ENCODE data around the gene TAF8. TPM values are rescaled to one million over a fixed set of nuclear protein-coding genes. Genes with fewer than 3 reads are reported as not detected.

The TAF8 gene
- total RNA-seq, 1 donor from 2014 or later, result 35.6 TPM

GRCh38 chr6:42025066-42025844 lies 25.1 kb upstream of the TAF8 start:
- TF ChIP-seq, protein P1, sequence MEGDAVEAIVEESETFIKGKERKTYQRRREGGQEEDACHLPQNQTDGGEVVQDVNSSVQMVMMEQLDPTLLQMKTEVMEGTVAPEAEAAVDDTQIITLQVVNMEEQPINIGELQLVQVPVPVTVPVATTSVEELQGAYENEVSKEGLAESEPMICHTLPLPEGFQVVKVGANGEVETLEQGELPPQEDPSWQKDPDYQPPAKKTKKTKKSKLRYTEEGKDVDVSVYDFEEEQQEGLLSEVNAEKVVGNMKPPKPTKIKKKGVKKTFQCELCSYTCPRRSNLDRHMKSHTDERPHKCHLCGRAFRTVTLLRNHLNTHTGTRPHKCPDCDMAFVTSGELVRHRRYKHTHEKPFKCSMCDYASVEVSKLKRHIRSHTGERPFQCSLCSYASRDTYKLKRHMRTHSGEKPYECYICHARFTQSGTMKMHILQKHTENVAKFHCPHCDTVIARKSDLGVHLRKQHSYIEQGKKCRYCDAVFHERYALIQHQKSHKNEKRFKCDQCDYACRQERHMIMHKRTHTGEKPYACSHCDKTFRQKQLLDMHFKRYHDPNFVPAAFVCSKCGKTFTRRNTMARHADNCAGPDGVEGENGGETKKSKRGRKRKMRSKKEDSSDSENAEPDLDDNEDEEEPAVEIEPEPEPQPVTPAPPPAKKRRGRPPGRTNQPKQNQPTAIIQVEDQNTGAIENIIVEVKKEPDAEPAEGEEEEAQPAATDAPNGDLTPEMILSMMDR (IDR thresholded peaks at IDR 0.05), result no peak
- no peak for TF ChIP-seq POLR2AphosphoS5 (IDR thresholded peaks at IDR 0.05; ENCODE audit: insufficient read depth in 1 of 2, low read depth in 1 of 2)
- no peak for TF ChIP-seq POLR2A (IDR thresholded peaks at IDR 0.05)
- no peaks in the 10 kb centered on the region for H3K27me3 ChIP-seq
- peaks cover 21% of the 10 kb centered on the region for H3K4me1 ChIP-seq
- intact Hi-C loops (cut with DNase I), result no loop called here
- no peak overlapping the region for H3K4me3 ChIP-seq
- H3K9me3 ChIP-seq, result no peaks in the 10 kb centered on the region
- H3K27ac ChIP-seq, result no peak overlapping the region
- H3K36me3 ChIP-seq, result peaks cover 0 to 3% of the 10 kb centered on the region in 2 donors
- DNase-seq (ENCODE audit: extremely low spot score in 2 of 2), result no peak

GRCh38 chr6:42025845-42026243 lies 24.5 kb upstream of the TAF8 start:
- Histone ChIP-seq H3K27me3 (no peaks in the 10 kb centered on the region), H3K36me3 (peaks cover 0 to 3% of the 10 kb centered on the region in 2 donors), H3K4me3 (no peak overlapping the region), H3K9me3 (no peaks in the 10 kb centered on the region), H3K27ac (no peak overlapping the region), H3K4me1 (peaks cover 27% of the 10 kb centered on the region)
- TF ChIP-seq, protein P1 (IDR thresholded peaks at IDR 0.05), result no peak
- no peak for TF ChIP-seq POLR2AphosphoS5 (IDR thresholded peaks at IDR 0.05; ENCODE audit: insufficient read depth in 1 of 2, low read depth in 1 of 2)
- TF ChIP-seq POLR2A (IDR thresholded peaks at IDR 0.05), result no peak
- intact Hi-C loops (cut with DNase I), result no loop called here
- DNase-seq (ENCODE audit: extremely low spot score in 2 of 2), result no peak

DNA sequence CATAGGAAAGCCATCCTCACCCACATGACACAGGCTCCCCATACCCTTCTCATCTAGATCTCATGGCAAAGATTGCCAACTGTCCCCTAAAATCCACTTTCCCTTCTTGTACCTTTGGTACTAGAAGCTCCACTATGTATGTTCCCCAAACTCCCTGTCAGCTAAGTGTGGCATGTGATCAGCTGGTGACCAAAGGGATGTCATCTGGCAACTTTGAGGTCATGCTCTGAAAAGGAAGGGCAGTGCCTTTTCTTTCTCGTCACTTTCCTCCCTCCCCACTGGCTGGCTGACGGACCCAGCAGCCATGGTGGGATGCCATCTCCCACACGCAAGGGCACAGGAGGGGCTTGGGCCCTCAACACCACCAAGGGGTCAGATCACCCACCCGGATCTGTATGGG lies 23.8 kb upstream of the TAF8 start:
- no peak for DNase-seq (ENCODE audit: extremely low spot score in 2 of 2)
- Histone ChIP-seq H3K36me3 (peaks cover 0 to 3% of the 10 kb centered on the region in 2 donors), H3K4me3 (no peak overlapping the region), H3K27me3 (no peaks in the 10 kb centered on the region), H3K9me3 (no peaks in the 10 kb centered on the region), H3K4me1 (peaks cover 30% of the 10 kb centered on the region), H3K27ac (no peak overlapping the region)
- TF ChIP-seq POLR2AphosphoS5 (IDR thresholded peaks at IDR 0.05; ENCODE audit: insufficient read depth in 1 of 2, low read depth in 1 of 2) (no peak), POLR2A (IDR thresholded peaks at IDR 0.05) (no peak)
- TF ChIP-seq, protein P1 (IDR thresholded peaks at IDR 0.05), result no peak
- intact Hi-C loops (cut with DNase I), result no loop called here

DNA sequence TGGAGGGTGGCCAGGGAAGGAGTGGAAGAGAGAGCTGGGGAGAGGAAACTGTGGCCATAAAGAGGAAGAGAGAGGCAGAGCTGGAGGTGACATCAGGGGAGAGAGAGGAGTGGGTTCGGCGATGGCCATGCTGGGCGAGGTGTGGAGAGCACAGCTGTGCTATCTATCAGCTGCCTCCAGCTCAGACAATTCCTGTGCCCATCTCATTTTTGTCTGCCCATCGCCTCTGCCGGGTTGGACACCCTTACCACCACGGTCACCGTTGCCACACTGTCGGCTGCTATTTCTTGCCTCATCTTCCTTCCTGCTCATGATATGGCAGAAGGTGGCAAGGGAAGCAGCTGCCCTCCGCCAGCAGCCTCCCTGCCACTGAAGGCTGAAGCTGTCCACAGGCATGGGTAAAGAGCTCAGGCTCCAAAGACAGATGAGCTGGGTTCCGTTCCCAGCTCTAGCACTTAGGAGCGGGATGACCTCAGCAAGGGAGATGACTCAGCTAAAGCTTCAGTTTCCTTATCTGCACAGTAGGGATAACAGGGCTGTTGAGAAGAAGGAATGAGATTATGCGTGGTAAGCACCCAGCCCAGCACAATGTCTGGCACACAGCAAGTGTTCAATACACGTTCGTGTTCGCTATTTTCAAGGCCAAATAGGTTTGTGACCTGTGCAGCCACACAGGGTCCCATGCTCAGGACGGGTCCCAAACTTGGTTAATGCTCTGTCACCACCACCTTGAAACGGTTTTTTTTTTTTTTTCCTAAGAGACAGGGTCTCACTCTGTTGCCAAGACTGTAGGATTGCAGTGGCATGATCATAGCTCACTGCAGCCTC lies 21.9 kb upstream of the TAF8 start:
- no peaks in the 10 kb centered on the region for H3K9me3 ChIP-seq
- no peaks in the 10 kb centered on the region for H3K27me3 ChIP-seq
- no peak overlapping the region for H3K27ac ChIP-seq
- H3K36me3 ChIP-seq, result peaks cover 0 to 3% of the 10 kb centered on the region in 2 donors
- TF ChIP-seq, protein P1 (IDR thresholded peaks at IDR 0.05), result no peak
- TF ChIP-seq POLR2A (IDR thresholded peaks at IDR 0.05), result no peak
- no peak overlapping the region for H3K4me3 ChIP-seq
- no peak for DNase-seq (ENCODE audit: extremely low spot score in 2 of 2)
- peaks cover 17% of the 10 kb centered on the region for H3K4me1 ChIP-seq
- intact Hi-C loops (cut with DNase I), result no loop called here
